Spleen (tissue), 7 donors: ENCODE data around the gene HHAT.

Experiments used
- CTCF ChIP-seq, 11 experiments: fragments of 200-600 bp in 7 of 11; fragments of 450-650 bp in 4 of 11; sonication (generic) in 4 of 11; IDR thresholded peaks in 8 of 11; conservative IDR thresholded peaks in 3 of 11; 1 replicate in 7 of 11; 2 replicates in 4 of 11; pipeline versions ENCODE4 v1.4.0 to v1.8.0; 2016 to 2021; ENCODE audit warnings: antibody characterized with exemption in 11 of 11, inconsistent platforms in 4 of 11, mild to moderate bottlenecking in 1 of 11
- POLR2A ChIP-seq, 3 donors: fragments of 450-650 bp; IDR thresholded peaks; one replicate each; pipeline ENCODE4 v1.5.1; 2017; ENCODE audit warnings: antibody characterized with exemption in 3 of 3, mild to moderate bottlenecking in 1 of 3
- donor health status: DM: no; HTN: no; CAD: no; lungs with moderate emphysema.
- donor health status: DM: no; HTN: no; CAD: no.
- donor health status: DM: no; HTN: no; CAD: no.

- TF ChIP-seq CTCF (IDR thresholded peaks at IDR 0.05 in 8 of 11, conservative IDR thresholded peaks at IDR 0.05 in 3 of 11): no peak
- no peak for TF ChIP-seq POLR2A (IDR thresholded peaks at IDR 0.05)
Observed at GRCh38 chr1:210325026-210325670, 3.6 kb upstream of the HHAT start.
